ENCODE data around the gene SAMD8.

SAMD8 gene

DNA sequence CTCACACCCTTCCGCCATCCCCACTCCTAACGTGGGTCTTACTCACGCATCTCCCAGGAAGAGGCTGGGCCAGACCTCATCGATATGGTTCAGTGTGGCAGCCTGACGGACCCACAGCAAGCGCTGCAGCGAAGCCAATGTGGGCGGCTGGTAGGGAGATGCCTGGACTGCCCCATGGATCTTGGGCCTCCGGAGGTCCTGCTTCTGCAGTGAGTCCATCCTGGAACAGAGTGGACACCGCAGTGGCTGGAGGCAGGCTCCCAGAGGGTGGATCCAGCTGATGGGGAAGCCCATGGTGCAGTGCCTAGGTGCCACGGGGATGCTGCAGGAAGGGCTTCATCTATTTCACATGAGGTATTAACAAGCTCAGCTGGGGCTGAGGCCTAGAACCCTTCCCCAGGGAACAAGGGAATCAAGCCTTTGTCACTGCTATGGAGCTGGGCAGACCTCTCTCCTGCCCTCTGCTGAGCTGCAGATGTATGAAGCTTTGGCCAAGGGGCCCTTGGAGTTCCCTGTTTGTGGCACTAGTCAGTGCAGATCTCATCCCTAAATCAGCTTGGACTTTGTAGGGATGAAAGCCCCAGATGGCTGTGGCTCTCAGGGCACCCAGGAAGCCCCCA is 13.7 kb upstream of the SAMD8 start:
- no peak overlapping the region for H3K27ac ChIP-seq
- peak; percentile 58 for TF ChIP-seq CTCF (conservative IDR thresholded peaks at IDR 0.05)

DNA sequence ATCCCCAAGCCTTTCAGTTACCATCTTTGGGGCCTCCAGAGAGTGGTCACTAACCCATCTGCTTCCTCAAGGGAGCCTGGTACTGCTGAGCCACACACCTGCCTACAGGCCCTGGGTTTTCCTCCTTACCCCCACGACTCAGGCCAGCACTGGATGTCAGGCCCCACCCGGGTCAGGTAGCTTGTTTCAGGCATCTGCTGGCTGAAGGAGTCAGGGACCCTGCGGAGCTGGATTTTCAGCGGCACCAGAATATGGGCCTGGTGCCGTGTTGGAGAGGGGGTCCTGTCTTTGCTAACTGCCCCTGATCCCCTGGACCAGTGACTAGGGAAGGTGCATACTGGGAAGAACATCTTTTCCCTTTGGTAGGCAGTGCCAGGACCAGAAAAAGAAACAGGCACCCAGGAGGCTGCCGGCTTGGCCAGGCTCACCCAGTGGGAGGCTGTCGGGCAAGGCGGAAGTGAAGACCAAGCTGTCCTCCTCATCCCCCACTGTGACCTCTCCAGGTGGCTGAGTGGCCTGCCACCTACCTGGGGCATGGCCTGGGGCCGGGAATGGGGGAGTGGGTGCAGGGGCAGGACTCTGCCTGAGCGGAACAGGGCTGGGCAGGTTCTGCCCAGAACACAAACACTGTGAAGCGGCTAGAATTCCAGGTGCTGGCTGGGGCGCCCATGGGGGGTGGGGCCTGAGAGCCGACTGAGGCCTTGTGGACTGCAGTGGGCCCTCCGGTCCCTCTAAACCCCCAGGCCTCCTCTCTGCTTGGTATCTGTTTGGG is 12.4 kb upstream of the SAMD8 start:
- no peak for TF ChIP-seq CTCF (conservative IDR thresholded peaks at IDR 0.05)
- H3K27ac ChIP-seq = no peak overlapping the region

DNA sequence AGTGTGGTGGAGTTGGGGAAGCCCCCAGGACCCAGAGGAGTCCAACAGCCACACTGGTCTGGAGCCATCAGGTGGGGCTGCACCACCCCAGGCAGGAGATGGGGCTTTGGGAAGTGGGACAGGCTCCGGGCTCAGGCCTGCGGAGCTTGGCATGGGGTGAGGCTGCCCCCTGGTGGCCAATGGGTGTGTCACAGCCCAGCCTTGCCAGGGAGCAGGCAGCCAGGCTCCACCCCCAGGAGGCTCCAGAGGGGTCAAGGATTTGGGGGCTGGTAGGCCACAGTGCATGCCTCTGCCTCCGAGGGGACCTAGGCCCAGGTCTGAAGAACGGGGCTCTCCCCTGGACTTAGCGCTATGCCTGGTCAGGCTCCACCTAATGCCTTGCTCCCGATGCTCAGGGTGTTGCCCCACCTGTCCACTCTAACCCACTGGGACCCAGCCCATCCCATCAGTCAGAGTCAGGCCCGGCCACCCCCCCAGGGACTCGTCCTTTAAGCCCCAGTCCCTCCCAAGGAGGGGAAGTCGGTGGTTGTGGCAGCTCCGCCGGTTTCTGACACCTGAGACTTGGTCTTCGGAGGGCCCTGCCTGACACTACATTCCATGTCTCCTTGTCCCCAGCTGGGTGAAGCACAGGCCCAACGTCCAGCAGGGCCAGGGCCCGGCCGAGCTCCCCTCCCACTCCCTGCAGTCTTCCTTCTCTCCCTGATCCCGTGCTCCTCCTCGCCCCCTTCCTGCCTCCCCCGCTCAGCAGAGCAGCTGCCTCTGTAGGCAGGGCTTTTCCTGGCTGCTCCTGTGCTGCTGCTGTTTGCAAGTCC is 11.3 kb upstream of the SAMD8 start:
- TF ChIP-seq CTCF (conservative IDR thresholded peaks at IDR 0.05) = peak; percentile 95
- H3K27ac ChIP-seq = no peak overlapping the region; the same call in 1 of the 2 replicates

DNA sequence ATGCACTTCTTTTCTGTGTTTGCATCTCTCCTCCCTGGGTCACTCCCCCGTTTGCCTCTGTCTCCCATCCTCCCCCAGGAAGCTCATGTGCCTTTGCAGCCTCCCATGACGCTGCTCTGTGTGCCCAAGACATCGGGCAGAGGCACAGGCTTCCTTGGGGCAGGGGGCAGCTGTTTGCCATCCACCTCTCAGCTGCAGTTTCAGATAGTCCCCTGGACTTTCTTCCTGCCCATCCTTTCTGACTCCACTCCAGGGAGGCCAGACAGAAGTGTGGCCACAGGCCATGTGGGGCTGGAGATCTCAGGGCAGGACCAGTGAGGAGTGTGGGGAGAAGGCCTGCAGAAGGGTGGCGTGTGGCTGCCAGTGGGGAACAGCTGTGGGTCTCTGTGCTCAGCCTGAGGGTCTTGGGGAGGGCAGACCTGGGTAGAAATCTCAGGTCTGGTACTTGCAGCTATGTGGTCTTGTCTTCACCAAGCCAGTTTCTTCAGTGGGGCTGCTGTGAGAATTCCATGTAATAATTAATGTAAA is 10.6 kb upstream of the SAMD8 start:
- TF ChIP-seq CTCF (conservative IDR thresholded peaks at IDR 0.05) = no peak
- no peak overlapping the region; the same call in 1 of the 2 replicates for H3K27ac ChIP-seq

DNA sequence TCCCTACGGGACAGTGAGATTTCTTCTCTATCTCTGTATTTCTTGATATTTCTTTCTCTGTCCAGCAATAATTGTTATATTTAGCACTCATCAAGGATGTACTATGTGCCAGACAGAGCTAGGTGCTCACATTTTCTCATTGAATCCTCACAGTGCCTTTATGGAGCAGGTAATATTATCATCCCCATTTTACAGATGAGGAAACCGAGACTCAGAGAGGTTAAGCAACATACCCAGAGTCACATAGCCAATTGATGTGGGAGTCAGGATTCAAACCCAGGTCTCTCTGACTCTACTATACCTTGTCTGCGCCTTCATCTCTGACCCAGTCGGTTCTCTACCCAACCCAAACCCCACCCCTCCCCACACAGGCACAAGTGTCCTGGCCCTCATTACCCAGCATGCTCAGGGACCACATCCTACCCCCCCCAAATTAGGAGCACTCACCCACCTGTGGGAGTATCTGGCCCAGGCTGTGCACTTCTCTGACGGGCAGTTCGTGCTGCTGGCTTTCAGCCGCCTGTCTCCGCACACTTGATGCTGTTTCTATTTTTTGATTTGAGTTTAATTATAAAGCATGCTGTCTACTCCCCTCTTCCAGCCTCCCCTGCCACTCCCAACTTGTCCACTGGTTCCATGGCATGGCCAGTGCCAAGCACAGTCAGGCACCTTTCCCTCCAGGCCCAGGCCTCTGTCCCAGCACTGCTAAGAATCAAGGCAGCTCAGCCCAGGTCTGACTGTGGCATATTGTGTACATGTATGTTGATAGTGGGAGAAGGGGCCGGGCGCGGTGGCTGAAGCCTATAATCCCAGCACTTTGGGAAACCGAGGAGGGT is 9.8 kb upstream of the SAMD8 start:
- H3K27ac ChIP-seq = no peak overlapping the region
- TF ChIP-seq CTCF (conservative IDR thresholded peaks at IDR 0.05) = no peak

DNA sequence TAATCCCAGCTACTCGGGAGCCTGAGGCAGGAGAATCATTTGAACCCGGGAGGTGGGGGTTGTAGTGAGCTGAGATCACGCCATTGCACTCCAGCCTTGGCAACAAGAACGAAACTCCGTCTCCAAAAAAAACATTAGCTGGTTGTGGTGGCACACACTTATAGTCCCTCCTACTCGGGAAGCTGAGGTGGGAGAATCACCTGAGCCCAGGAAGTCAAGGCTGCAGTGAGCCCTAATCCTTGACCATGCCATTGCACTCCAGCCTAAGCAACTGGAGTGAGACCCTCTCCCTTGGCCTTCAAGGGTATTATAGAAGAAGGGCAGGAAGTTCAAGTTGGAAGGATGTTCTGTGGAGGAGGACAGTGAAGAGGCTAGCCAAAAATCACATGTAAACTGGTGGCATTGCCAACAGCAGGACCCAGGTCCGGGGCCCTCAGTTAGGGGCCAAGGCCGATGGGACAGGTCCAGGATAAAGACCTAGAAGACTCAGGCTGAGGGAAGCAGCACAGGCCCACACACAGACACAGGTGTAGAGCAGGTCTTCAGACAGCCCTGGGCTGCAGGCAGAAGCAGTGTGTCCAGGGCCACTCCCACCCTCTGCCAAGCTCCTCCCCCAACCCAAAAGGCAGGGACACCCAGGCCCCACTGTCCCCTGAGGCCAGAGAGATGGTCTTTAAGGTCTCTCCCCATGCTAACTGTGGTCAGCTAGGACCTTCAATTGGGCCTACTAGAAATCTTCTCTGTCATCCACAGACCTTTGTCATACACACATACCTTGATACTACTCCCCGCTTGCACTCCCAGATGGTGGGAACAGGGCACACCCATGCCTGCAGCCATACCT is 8.4 kb upstream of the SAMD8 start:
- no peak overlapping the region for H3K27ac ChIP-seq
- no peak for TF ChIP-seq CTCF (conservative IDR thresholded peaks at IDR 0.05)
